NT2/D1 (cell line): ENCODE results near the gene PHETA1.

Source experiments
- SUZ12 ChIP-seq: IDR thresholded peaks from 2 replicates; pipeline ENCODE4 v1.6.1; 2011; ENCODE audit not compliant: insufficient read length, insufficient read depth; ENCODE audit errors: extremely low read depth
- YY1 ChIP-seq: IDR thresholded peaks from 2 replicates; pipeline ENCODE4 v1.6.1; 2011; ENCODE audit not compliant: insufficient read length, insufficient read depth
- ZNF274 ChIP-seq: IDR thresholded peaks from 2 replicates; pipeline ENCODE4 v1.6.1; 2011; ENCODE audit warnings: mild to moderate bottlenecking, low read depth, low read length

- TF ChIP-seq ZNF274 (no peak), SUZ12 (no peak), YY1 (no peak)
Measured at GRCh38 chr12:111311011-111311410, 57.9 kb downstream of the PHETA1 start.
